NT2/D1 (cell line): Measurements from ENCODE around the gene DNAJB6.
A peak's percentile ranks its signal among the peaks of the same experiment; 100 is the strongest.

Experiments used
- DNase-seq: peaks from one replicate; pipeline ENCODE4 v3.0.0-alpha.2; 2011; ENCODE audit warnings: low read depth, low spot score
- H3K27me3 ChIP-seq: 2 replicates; pipeline ENCODE4 v1.6.0; 2011; ENCODE audit warnings: mild to moderate bottlenecking; ENCODE audit not compliant: insufficient read length, insufficient read depth
- H3K36me3 ChIP-seq: 2 replicates; pipeline ENCODE4 v1.6.1; 2011; ENCODE audit warnings: mild to moderate bottlenecking, low read length, mixed read lengths; ENCODE audit not compliant: insufficient read depth, insufficient read length
- H3K4me1 ChIP-seq: 2 replicates; pipeline ENCODE4 v1.5.1; 2011; ENCODE audit not compliant: insufficient read depth, insufficient read length
- H3K4me3 ChIP-seq: 2 replicates; pipeline ENCODE4 v1.5.1; 2011; ENCODE audit warnings: low read depth; ENCODE audit not compliant: insufficient read length
- H3K9ac ChIP-seq: 2 replicates; pipeline ENCODE4 v1.6.0; 2011; ENCODE audit warnings: low read depth; ENCODE audit not compliant: insufficient read length
- H3K9me3 ChIP-seq: 2 replicates; pipeline ENCODE4 v1.5.1; 2011; ENCODE audit warnings: mild to moderate bottlenecking, low read length; ENCODE audit not compliant: insufficient read depth
- SUZ12 ChIP-seq: IDR thresholded peaks from 2 replicates; pipeline ENCODE4 v1.6.1; 2011; ENCODE audit not compliant: insufficient read length, insufficient read depth; ENCODE audit errors: extremely low read depth
- YY1 ChIP-seq: IDR thresholded peaks from 2 replicates; pipeline ENCODE4 v1.6.1; 2011; ENCODE audit not compliant: insufficient read length, insufficient read depth
- ZNF274 ChIP-seq: IDR thresholded peaks from 2 replicates; pipeline ENCODE4 v1.6.1; 2011; ENCODE audit warnings: mild to moderate bottlenecking, low read depth, low read length

Gene DNAJB6

GRCh38 chr7:157410831-157411556 is 74.2 kb downstream of the DNAJB6 start:
- no peak overlapping the region for H3K4me3 ChIP-seq
- H3K9ac ChIP-seq: no peak overlapping the region
- peaks cover 41% of the 10 kb centered on the region for H3K36me3 ChIP-seq
- H3K27me3 ChIP-seq: no peaks in the 10 kb centered on the region
- no peak for DNase-seq
- peaks cover 2% of the 10 kb centered on the region for H3K4me1 ChIP-seq
- TF ChIP-seq ZNF274: no peak
- TF ChIP-seq YY1: no peak
- no peak for TF ChIP-seq SUZ12
- no peaks in the 10 kb centered on the region for H3K9me3 ChIP-seq

GRCh38 chr7:157411580-157411979 is 74.8 kb downstream of the DNAJB6 start:
- Histone ChIP-seq H3K9me3 (no peaks in the 10 kb centered on the region), H3K9ac (no peak overlapping the region), H3K36me3 (peaks cover 44% of the 10 kb centered on the region), H3K27me3 (no peaks in the 10 kb centered on the region), H3K4me3 (no peak overlapping the region), H3K4me1 (peaks cover 2% of the 10 kb centered on the region)
- no peak for TF ChIP-seq YY1
- TF ChIP-seq SUZ12: no peak
- no peak for TF ChIP-seq ZNF274
- DNase-seq: no peak

GRCh38 chr7:157412021-157412443 is 75.2 kb downstream of the DNAJB6 start:
- H3K9me3 ChIP-seq: no peaks in the 10 kb centered on the region
- DNase-seq: no peak
- H3K9ac ChIP-seq: no peak overlapping the region
- H3K4me1 ChIP-seq: peaks cover 2% of the 10 kb centered on the region
- H3K4me3 ChIP-seq: no peak overlapping the region
- no peak for TF ChIP-seq SUZ12
- no peak for TF ChIP-seq YY1
- TF ChIP-seq ZNF274: no peak
- peaks cover 41% of the 10 kb centered on the region for H3K36me3 ChIP-seq
- H3K27me3 ChIP-seq: no peaks in the 10 kb centered on the region

GRCh38 chr7:157412491-157413180 is 75.8 kb downstream of the DNAJB6 start:
- Histone ChIP-seq H3K27me3 (no peaks in the 10 kb centered on the region), H3K36me3 (peaks cover 37% of the 10 kb centered on the region), H3K9me3 (no peaks in the 10 kb centered on the region), H3K4me3 (no peak overlapping the region), H3K4me1 (peaks cover 2% of the 10 kb centered on the region), H3K9ac (peak overlapping the region; percentile 42)
- no peak for DNase-seq
- TF ChIP-seq SUZ12 (no peak), YY1 (no peak), ZNF274 (no peak)

DNA sequence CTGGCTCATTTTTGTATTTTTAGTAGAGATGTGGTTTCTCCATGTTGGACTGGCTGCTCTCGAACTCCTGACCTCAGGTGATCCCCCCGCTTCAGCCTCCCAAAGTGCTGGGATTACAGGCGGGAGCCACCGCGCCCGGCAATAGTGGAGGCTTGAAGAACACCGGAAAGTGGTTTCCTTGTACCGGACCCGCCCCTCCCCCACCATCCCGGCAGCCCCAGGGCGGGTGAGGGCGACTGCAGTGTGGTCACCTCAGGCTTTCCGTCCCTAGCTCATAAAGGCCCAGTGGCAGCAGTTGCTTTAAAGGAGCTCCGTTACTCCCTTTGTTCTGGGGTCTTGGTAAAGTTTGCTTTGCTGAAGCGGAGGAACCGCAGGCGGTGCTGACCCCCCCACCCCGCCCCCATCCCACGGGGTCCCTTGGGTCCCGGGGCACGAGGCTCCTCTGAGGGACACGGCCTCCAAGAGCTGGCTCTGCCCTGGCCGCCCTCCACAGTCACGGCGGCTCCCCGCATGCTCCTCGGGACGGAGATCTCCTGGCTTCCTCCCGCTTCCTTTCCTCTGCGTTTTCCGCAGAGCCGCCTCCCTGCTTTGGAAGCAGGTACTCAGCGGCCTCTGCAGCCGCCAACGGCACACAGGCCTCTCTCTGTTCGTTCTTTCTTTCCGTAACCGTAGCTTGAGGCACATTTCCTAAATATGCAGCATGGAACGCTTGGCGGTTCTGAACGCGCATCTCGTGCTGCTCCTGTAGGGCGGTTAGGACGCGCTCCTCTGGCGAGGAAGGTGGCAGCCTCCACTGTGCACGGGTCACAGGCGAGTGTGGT is 77.3 kb downstream of the DNAJB6 start:
- H3K4me3 ChIP-seq: no peak overlapping the region
- DNase-seq: no peak
- H3K9ac ChIP-seq: no peak overlapping the region
- no peaks in the 10 kb centered on the region for H3K27me3 ChIP-seq
- TF ChIP-seq ZNF274 (no peak), SUZ12 (no peak), YY1 (no peak)
- peaks cover 39% of the 10 kb centered on the region for H3K36me3 ChIP-seq
- H3K9me3 ChIP-seq: no peaks in the 10 kb centered on the region
- peaks cover 2% of the 10 kb centered on the region for H3K4me1 ChIP-seq

DNA sequence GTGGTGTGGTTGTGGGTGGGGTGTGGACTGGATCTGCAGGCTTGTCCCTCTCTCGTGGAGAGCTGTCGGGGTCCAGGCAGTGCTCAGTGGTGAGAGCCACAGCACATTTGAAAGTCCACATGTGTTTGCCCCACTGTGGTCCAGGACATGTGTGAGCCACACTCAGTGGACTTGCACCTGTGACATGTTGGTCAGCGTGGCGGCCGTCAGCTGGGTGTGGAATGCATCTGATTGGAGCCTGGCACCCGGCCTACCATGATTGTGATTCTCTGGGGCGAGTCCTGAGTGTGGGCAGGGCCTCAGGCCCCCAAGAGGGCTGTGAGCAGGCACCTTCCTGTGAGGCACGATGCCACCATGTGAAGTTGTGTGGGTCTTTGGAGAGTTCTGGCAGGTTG is 77.9 kb downstream of the DNAJB6 start:
- Histone ChIP-seq H3K4me3 (no peak overlapping the region), H3K27me3 (no peaks in the 10 kb centered on the region), H3K9ac (no peak overlapping the region), H3K9me3 (no peaks in the 10 kb centered on the region), H3K4me1 (peaks cover 2% of the 10 kb centered on the region), H3K36me3 (peaks cover 38% of the 10 kb centered on the region)
- TF ChIP-seq SUZ12 (no peak), ZNF274 (no peak), YY1 (no peak)
- no peak for DNase-seq
